ENCODE results near the gene STK39. TPM values are rescaled to one million over a fixed set of nuclear protein-coding genes. Genes with fewer than 3 reads are reported as not detected.

STK39 gene
- total RNA-seq, 1 experiment from 2014 or later: 22.1 TPM

DNA sequence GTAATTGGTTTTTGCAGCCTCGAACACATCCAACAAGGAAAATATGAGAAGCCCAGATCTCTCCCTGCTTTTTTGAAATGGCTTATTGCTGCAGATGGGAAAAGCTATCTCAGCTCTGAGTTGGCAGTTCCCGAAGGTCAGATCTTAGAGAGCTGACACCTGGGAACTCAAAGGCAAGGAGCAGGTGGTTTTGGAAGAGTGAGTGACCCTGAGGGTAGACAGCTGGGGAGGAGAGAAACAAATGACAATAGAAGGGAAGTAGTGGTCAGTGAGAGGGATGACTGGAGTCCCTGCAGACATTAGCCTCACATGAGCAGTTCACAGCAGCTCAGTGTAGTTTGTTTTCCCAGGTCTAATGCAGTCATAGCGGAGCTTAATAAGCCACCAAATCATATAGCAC, 317.9 kb downstream of the STK39 start:
- no peak overlapping the region for H3K4me3 Mint-ChIP-seq
- no peaks in the 10 kb centered on the region for H3K9me3 ChIP-seq (ENCODE audit: control insufficient read depth, low read depth, low read length)
- H4K5ac ChIP-seq (ENCODE audit: insufficient read length, low read depth, low read length): no peak overlapping the region
- no peaks in the 10 kb centered on the region for H3K4me1 ChIP-seq (ENCODE audit: insufficient read depth, low read length)
- no peaks in the 10 kb centered on the region; a peak in 1 of 7 replicates for H3K36me3 Mint-ChIP-seq (ENCODE audit: insufficient read depth in 1 of 3, low read depth in 3 of 3)
- no peaks in the 10 kb centered on the region for H4K20me1 ChIP-seq (ENCODE audit: control insufficient read depth, insufficient read depth, insufficient read length)
- no peak overlapping the region for H2BK20ac ChIP-seq (ENCODE audit: low read depth, low read length, poor library complexity, severe bottlenecking)
- no peaks in the 10 kb centered on the region for H3K27me3 ChIP-seq (ENCODE audit: insufficient read depth, low read length)
- H3K23me2 ChIP-seq (ENCODE audit: insufficient read length, low read depth, low read length, poor library complexity, severe bottlenecking): no peaks in the 10 kb centered on the region
- H3K9me3 Mint-ChIP-seq: peaks cover 0 to 1% of the 10 kb centered on the region in 2 experiments; a peak in 2 of 5 replicates
- H2BK5ac ChIP-seq (ENCODE audit: insufficient read length, low read length): no peak overlapping the region
- H2BK12ac ChIP-seq (ENCODE audit: insufficient read length, low read depth, low read length): no peak overlapping the region
- WGBS (ENCODE audit: extremely low coverage, insufficient read length, low lambda C conversion rate): no CpG with 5 or more reads among the region's 3 CpGs
- no peak overlapping the region for H2AFZ ChIP-seq (ENCODE audit: low read length)
- H3K4me1 Mint-ChIP-seq: peaks cover 0 to 5% of the 10 kb centered on the region in 2 experiments; a peak in 2 of 4 replicates
- no peaks in the 10 kb centered on the region for H3K79me1 ChIP-seq (ENCODE audit: insufficient read depth, low read depth, low read length, poor library complexity, severe bottlenecking)
- no peak overlapping the region for H3K56ac ChIP-seq (ENCODE audit: insufficient read length, low read depth, low read length)
- no peak overlapping the region for H3K14ac ChIP-seq (ENCODE audit: insufficient read depth, low read length)
- peak overlapping the region; percentile 53 for H3K23ac ChIP-seq (ENCODE audit: insufficient read length, low read depth, low read length)
- H3K79me2 ChIP-seq (ENCODE audit: insufficient read depth, low read length): no peaks in the 10 kb centered on the region
- H3T11ph ChIP-seq (ENCODE audit: low read length): no peak overlapping the region
- H3K18ac ChIP-seq (ENCODE audit: insufficient read length, low read depth, low read length): no peak overlapping the region
- TF ChIP-seq, protein P1, sequence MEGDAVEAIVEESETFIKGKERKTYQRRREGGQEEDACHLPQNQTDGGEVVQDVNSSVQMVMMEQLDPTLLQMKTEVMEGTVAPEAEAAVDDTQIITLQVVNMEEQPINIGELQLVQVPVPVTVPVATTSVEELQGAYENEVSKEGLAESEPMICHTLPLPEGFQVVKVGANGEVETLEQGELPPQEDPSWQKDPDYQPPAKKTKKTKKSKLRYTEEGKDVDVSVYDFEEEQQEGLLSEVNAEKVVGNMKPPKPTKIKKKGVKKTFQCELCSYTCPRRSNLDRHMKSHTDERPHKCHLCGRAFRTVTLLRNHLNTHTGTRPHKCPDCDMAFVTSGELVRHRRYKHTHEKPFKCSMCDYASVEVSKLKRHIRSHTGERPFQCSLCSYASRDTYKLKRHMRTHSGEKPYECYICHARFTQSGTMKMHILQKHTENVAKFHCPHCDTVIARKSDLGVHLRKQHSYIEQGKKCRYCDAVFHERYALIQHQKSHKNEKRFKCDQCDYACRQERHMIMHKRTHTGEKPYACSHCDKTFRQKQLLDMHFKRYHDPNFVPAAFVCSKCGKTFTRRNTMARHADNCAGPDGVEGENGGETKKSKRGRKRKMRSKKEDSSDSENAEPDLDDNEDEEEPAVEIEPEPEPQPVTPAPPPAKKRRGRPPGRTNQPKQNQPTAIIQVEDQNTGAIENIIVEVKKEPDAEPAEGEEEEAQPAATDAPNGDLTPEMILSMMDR (conservative IDR thresholded peaks at IDR 0.05): no peak
- peak overlapping the region in 1 of 3 experiments; percentile 2; a peak in 2 of 7 replicates for H3K27ac Mint-ChIP-seq
- no peak overlapping the region for H2BK15ac ChIP-seq (ENCODE audit: low read depth, low read length)
- H4K8ac ChIP-seq (replicated peaks; ENCODE audit: insufficient read length, low read depth, low read length): no peak overlapping the region
- DNase-seq: no peak
- H2AK5ac ChIP-seq (ENCODE audit: insufficient read length, low read length): no peak overlapping the region
- H3K4ac ChIP-seq (ENCODE audit: low read depth, low read length): no peak overlapping the region
- no peak overlapping the region for H3K27ac ChIP-seq (ENCODE audit: insufficient read length, low read depth, low read length)
- H2BK120ac ChIP-seq (ENCODE audit: low read depth, low read length, poor library complexity, severe bottlenecking): no peak overlapping the region
- H3K9ac ChIP-seq (ENCODE audit: extremely low read depth, insufficient read length, low read length): no peak overlapping the region
- no peaks in the 10 kb centered on the region for H3K27me3 Mint-ChIP-seq (ENCODE audit: low read depth)
- H3K4me2 ChIP-seq (ENCODE audit: insufficient read depth, insufficient read length, low read length): no peak overlapping the region
- no peak overlapping the region for H4K91ac ChIP-seq (ENCODE audit: insufficient read length, low read depth, low read length)
